HepG2 (cell line): ENCODE measurements around the gene FAM193A. TPM values are rescaled to one million over a fixed set of nuclear protein-coding genes. Genes with fewer than 3 reads are reported as not detected.

Source experiments
- ATAC-seq: fragments of 200-7000 bp; cut with Tn5 transposase; 3 replicates; pipeline ENCODE4 v1.9.1; 2020; ENCODE audit warnings: mild to moderate bottlenecking, moderate library complexity
- BruUV-seq: library from RNA; stranded (reverse); fragments of 400-500 nt; replicated peaks from 2 replicates; lab custom pipeline; 2021; lab: Mats Ljungman, UMichigan
- CTCF ChIA-PET: fragments of 300-600 bp; formaldehyde crosslinking; extraction: SDS; loops from one replicate; lab custom pipeline; 2021; ENCODE audit warnings: low total read pairs, inconsistent platforms, low intra/inter-chr PET ratio; lab: Yijun Ruan, JAX
- POLR2A ChIA-PET: fragments of 350-600 bp; sonication (Branson Sonifier 250); formaldehyde crosslinking; loops from one replicate; lab custom pipeline; 2020; ENCODE audit warnings: antibody characterized with exemption, inconsistent platforms; lab: Yijun Ruan, JAX
- DNase-seq: peaks from one replicate; pipeline ENCODE4 v3.0.0-alpha.2; 2015; ENCODE audit warnings: low spot score
- FAIRE-seq: peaks from 3 replicates; lab custom pipeline; 2011; peaks lifted over from hg19 to GRCh38; lab: Jason Lieb, UNC
- H2AFZ ChIP-seq: one replicate; pipeline ENCODE4 v1.6.1; 2011; ENCODE audit warnings: low read length, inconsistent platforms
- H3K27ac ChIP-seq: fragments of 300-600 bp; 3 replicates; pipeline ENCODE4 v1.8.0; 2011; ENCODE audit warnings: mixed run types, mild to moderate bottlenecking, mixed read lengths, low read length, inconsistent platforms; ENCODE audit not compliant: insufficient read depth; ENCODE audit errors: extremely low read length
- H3K27me3 ChIP-seq, 2 experiments: fragments of 200-600 bp in 1 of 2; 2 replicates in 1 of 2; 3 replicates in 1 of 2; pipeline versions ENCODE4 v1.6.0 to v1.8.0; 2011; ENCODE audit warnings: low read length in 2 of 2, mild to moderate bottlenecking in 2 of 2, moderate library complexity in 2 of 2, inconsistent platforms in 1 of 2; ENCODE audit not compliant: insufficient read depth in 2 of 2, control insufficient read depth in 1 of 2
- H3K36me3 ChIP-seq, 2 experiments: fragments of 200-600 bp in 1 of 2; replicated peaks in 1 of 2; 2 replicates in 1 of 2; 3 replicates in 1 of 2; pipeline versions ENCODE4 v1.5.1 to v1.8.0; 2011; ENCODE audit warnings: low read length in 2 of 2, inconsistent platforms in 1 of 2; ENCODE audit not compliant: insufficient read depth in 2 of 2, control insufficient read depth in 1 of 2
- H3K4me1 ChIP-seq: 2 replicates; pipeline ENCODE4 v1.5.1; 2012; ENCODE audit warnings: low read length, inconsistent platforms; ENCODE audit not compliant: insufficient read depth
- H3K4me2 ChIP-seq: 2 replicates; pipeline ENCODE4 v1.6.0; 2011; ENCODE audit warnings: low read depth, low read length, inconsistent platforms
- H3K4me3 ChIP-seq, 3 experiments: fragments of 200-600 bp in 1 of 3; sonication (generic), shearing (Covaris generic) in 1 of 3; replicated peaks in 1 of 3; 2 replicates each; pipeline ENCODE4 v1.5.1; 2011 to 2016; ENCODE audit warnings: low read length in 3 of 3, inconsistent platforms in 2 of 3, low read depth in 2 of 3, mild to moderate bottlenecking in 2 of 3, control low read depth in 1 of 3, mixed read lengths in 1 of 3; ENCODE audit not compliant: insufficient read depth in 1 of 3
- H3K79me2 ChIP-seq: one replicate; pipeline ENCODE4 v1.6.1; 2011; ENCODE audit warnings: low read length, inconsistent platforms; ENCODE audit not compliant: insufficient read depth
- H3K9ac ChIP-seq: 2 replicates; pipeline ENCODE4 v1.6.0; 2011; ENCODE audit warnings: mild to moderate bottlenecking, low read depth, low read length, inconsistent platforms; ENCODE audit not compliant: insufficient read depth
- H3K9me3 ChIP-seq: 2 replicates; pipeline ENCODE4 v1.5.1; 2012; ENCODE audit warnings: mild to moderate bottlenecking, low read length
- H4K20me1 ChIP-seq: 2 replicates; pipeline ENCODE4 v1.6.0; 2011; ENCODE audit warnings: inconsistent platforms, mild to moderate bottlenecking, low read length, moderate library complexity; ENCODE audit not compliant: insufficient read depth
- ATAD3A ChIP-seq: sonication (generic); formaldehyde crosslinking; IDR thresholded peaks from 2 replicates; pipeline ENCODE4 v1.4.0; 2020; ENCODE audit warnings: missing genetic modification reagents
- CHCHD3 ChIP-seq: sonication (generic); formaldehyde crosslinking; IDR thresholded peaks from 2 replicates; pipeline ENCODE4 v1.8.0; 2022; ENCODE audit warnings: mild to moderate bottlenecking, missing genetic modification reagents, moderate library complexity
- DR1 ChIP-seq: sonication (generic); formaldehyde crosslinking; IDR thresholded peaks from 2 replicates; pipeline ENCODE4 v1.8.0; 2021; ENCODE audit warnings: mild to moderate bottlenecking, missing genetic modification reagents, inconsistent platforms
- RAD51 ChIP-seq: fragments of 450-650 bp; IDR thresholded peaks from 2 replicates; pipeline ENCODE4 v1.6.1; 2016; ENCODE audit warnings: borderline replicate concordance
- SKI ChIP-seq: fragments of 450-650 bp; IDR thresholded peaks from one replicate; pipeline ENCODE4 v1.6.1; 2018; ENCODE audit warnings: mild to moderate bottlenecking; ENCODE audit not compliant: partially characterized antibody
- SMAD1 ChIP-seq: sonication (generic); formaldehyde crosslinking; IDR thresholded peaks from 2 replicates; pipeline ENCODE4 v1.4.0; 2020; ENCODE audit warnings: missing genetic modification reagents, low read depth, mild to moderate bottlenecking, borderline replicate concordance
- SP140L ChIP-seq: sonication (generic); formaldehyde crosslinking; IDR thresholded peaks from 2 replicates; pipeline ENCODE4 v1.4.0; 2020; ENCODE audit warnings: missing genetic modification reagents, borderline replicate concordance
- ZMAT3 ChIP-seq: sonication (generic); formaldehyde crosslinking; conservative IDR thresholded peaks from 2 replicates; pipeline ENCODE4 v1.7.0; 2021; ENCODE audit warnings: missing genetic modification reagents
- ZNF10 ChIP-seq: sonication (generic); formaldehyde crosslinking; IDR thresholded peaks from 2 replicates; pipeline ENCODE4 v1.4.0; 2020; ENCODE audit warnings: mild to moderate bottlenecking, low read depth, missing genetic modification reagents, borderline replicate concordance
- ZNF441 ChIP-seq: sonication (generic); formaldehyde crosslinking; IDR thresholded peaks from 2 replicates; pipeline ENCODE4 v1.7.0; 2021; ENCODE audit warnings: missing genetic modification reagents, borderline replicate concordance
- ZNF777 ChIP-seq: sonication (generic); formaldehyde crosslinking; IDR thresholded peaks from 2 replicates; pipeline ENCODE4 v1.4.0; 2020; ENCODE audit warnings: missing genetic modification reagents
- ZSCAN30 ChIP-seq: sonication (generic); formaldehyde crosslinking; IDR thresholded peaks from 2 replicates; pipeline ENCODE4 v1.5.0; 2020; ENCODE audit warnings: mild to moderate bottlenecking, missing genetic modification reagents
- WGBS: methylation state at CpG from one replicate; pipeline ENCODE4 v1.1.6; 2017; ENCODE audit warnings: low lambda C conversion rate; 5-methylcytosine and 5-hydroxymethylcytosine counted together
- in situ Hi-C: cut with HindIII; loops from 2 replicates; pipeline ENCODE4 v1.10.0; 2017; ENCODE audit warnings: low pct_unique_long_range_greater_than_20kb; ENCODE audit not compliant: extremely low pct_ligation_motif_present
- intact Hi-C: fragments of 100-400 bp; cut with micrococcal nuclease; formaldehyde crosslinking; loops from one replicate; pipeline ENCODE4 v1.10.0; 2022; ENCODE audit not compliant: unreplicated experiment
- polyA plus RNA-seq, 8 experiments: library from polyadenylated mRNA; depleted of rRNA in 3 of 8; stranded (reverse) in 7 of 8; unstranded in 1 of 8; fragments of >200 nt; fragmentation: Illumina TruSeq in 4 of 8; extraction: Trizol in 4 of 8; gene quantifications; 2 replicates each; pipeline versions ENCODE4 v1.2.1 to v1.2.3, GENCODE V29; 2011 to 2016; ENCODE audit warnings: low read depth in 4 of 8, missing spikeins in 1 of 8, mixed read lengths in 1 of 8; ENCODE audit not compliant: insufficient read depth in 1 of 8
- total RNA-seq, 5 experiments: library from RNA; depleted of rRNA; stranded (reverse); fragments of >200 nt; fragmentation: Illumina TruSeq; extraction: Trizol; gene quantifications; 2 replicates each; pipeline ENCODE4 v1.2.3, GENCODE V29; 2016; ENCODE audit warnings: low read depth in 1 of 5
- TF ChIP-seq, protein P1 (sequence below): sonication (generic); formaldehyde crosslinking; IDR thresholded peaks from 2 replicates; pipeline ENCODE4 v1.5.1; 2020; ENCODE audit warnings: missing genetic modification reagents, mild to moderate bottlenecking, borderline replicate concordance
- TF ChIP-seq, protein P2 (sequence below): sonication (generic); formaldehyde crosslinking; IDR thresholded peaks from 2 replicates; pipeline ENCODE4 v1.4.0; 2020; ENCODE audit warnings: low read depth, mild to moderate bottlenecking, missing genetic modification reagents
- TF ChIP-seq, protein P3 (sequence below): sonication (generic); formaldehyde crosslinking; IDR thresholded peaks from 2 replicates; pipeline ENCODE4 v1.4.0; 2020; ENCODE audit warnings: mild to moderate bottlenecking, missing genetic modification reagents
- TF ChIP-seq, protein P4 (sequence below): sonication (generic); formaldehyde crosslinking; IDR thresholded peaks from 2 replicates; pipeline ENCODE4 v1.8.1; 2023; ENCODE audit warnings: mild to moderate bottlenecking, missing genetic modification reagents, borderline replicate concordance

The FAM193A gene
- total and polyA plus RNA-seq, 2 of the 13 experiments (the other 11 are each of a cell fraction or from before 2014, with no cell fraction given), result 5.7 to 8.7 TPM

DNA sequence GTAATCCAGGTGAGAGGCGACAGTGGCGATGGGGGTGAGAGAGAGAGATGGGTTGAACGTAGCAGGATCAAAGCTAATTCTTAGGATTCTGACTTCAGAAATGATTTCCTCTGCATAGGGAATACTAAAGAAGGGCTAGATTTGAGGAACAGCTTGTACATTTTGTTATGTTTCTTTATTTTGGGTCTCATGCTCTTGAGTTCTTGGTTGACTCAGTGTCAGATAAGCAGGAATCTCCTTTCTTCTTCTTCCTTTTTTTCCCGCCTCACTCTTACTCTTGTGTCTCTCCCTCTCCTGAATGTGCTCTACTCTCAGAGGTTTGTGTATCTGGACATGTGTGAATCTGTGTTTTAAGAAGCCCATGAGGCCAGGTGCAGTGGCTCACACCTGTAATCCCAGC, 36.4 kb downstream of the FAM193A start:
- no peak overlapping the region for H3K9ac ChIP-seq
- no TSS peak for BruUV-seq
- peaks cover 4% of the 10 kb centered on the region in 2 experiments; a peak in 2 of 5 replicates for H3K36me3 ChIP-seq
- H3K79me2 ChIP-seq, result peaks cover 96% of the 10 kb centered on the region
- POLR2A ChIA-PET, result no interaction called here
- H3K4me2 ChIP-seq, result no peak overlapping the region
- TF ChIP-seq ZMAT3, result no peak
- TF ChIP-seq ZNF10 (CRISPR knock-in tag), result no peak
- TF ChIP-seq SP140L, result no peak
- TF ChIP-seq ZNF441 (CRISPR knock-in tag), result no peak
- no peak for TF ChIP-seq DR1 (CRISPR knock-in tag)
- TF ChIP-seq, protein P1, sequence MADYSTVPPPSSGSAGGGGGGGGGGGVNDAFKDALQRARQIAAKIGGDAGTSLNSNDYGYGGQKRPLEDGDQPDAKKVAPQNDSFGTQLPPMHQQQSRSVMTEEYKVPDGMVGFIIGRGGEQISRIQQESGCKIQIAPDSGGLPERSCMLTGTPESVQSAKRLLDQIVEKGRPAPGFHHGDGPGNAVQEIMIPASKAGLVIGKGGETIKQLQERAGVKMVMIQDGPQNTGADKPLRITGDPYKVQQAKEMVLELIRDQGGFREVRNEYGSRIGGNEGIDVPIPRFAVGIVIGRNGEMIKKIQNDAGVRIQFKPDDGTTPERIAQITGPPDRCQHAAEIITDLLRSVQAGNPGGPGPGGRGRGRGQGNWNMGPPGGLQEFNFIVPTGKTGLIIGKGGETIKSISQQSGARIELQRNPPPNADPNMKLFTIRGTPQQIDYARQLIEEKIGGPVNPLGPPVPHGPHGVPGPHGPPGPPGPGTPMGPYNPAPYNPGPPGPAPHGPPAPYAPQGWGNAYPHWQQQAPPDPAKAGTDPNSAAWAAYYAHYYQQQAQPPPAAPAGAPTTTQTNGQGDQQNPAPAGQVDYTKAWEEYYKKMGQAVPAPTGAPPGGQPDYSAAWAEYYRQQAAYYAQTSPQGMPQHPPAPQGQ (CRISPR knock-in tag), result no peak
- no peak for TF ChIP-seq ZSCAN30 (CRISPR knock-in tag)
- no peak for TF ChIP-seq ATAD3A (CRISPR knock-in tag)
- TF ChIP-seq CHCHD3, result no peak
- TF ChIP-seq SKI, result no peak
- TF ChIP-seq, protein P2, sequence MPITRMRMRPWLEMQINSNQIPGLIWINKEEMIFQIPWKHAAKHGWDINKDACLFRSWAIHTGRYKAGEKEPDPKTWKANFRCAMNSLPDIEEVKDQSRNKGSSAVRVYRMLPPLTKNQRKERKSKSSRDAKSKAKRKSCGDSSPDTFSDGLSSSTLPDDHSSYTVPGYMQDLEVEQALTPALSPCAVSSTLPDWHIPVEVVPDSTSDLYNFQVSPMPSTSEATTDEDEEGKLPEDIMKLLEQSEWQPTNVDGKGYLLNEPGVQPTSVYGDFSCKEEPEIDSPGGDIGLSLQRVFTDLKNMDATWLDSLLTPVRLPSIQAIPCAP (CRISPR knock-in tag), result no peak
- TF ChIP-seq, protein P3, sequence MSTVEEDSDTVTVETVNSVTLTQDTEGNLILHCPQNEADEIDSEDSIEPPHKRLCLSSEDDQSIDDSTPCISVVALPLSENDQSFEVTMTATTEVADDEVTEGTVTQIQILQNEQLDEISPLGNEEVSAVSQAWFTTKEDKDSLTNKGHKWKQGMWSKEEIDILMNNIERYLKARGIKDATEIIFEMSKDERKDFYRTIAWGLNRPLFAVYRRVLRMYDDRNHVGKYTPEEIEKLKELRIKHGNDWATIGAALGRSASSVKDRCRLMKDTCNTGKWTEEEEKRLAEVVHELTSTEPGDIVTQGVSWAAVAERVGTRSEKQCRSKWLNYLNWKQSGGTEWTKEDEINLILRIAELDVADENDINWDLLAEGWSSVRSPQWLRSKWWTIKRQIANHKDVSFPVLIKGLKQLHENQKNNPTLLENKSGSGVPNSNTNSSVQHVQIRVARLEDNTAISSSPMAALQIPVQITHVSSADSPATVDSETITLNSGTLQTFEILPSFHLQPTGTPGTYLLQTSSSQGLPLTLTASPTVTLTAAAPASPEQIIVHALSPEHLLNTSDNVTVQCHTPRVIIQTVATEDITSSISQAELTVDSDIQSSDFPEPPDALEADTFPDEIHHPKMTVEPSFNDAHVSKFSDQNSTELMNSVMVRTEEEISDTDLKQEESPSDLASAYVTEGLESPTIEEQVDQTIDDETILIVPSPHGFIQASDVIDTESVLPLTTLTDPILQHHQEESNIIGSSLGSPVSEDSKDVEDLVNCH (CRISPR knock-in tag), result no peak
- TF ChIP-seq RAD51, result no peak
- no peak for TF ChIP-seq ZNF777 (CRISPR knock-in tag)
- TF ChIP-seq, protein P4, sequence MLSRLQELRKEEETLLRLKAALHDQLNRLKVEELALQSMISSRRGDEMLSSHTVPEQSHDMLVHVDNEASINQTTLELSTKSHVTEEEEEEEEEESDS (CRISPR knock-in tag), result no peak
- TF ChIP-seq SMAD1 (CRISPR knock-in tag), result no peak
- TF ChIP-seq, all 625 proteins: peak for 0
- FAIRE-seq (no peak), DNase-seq (no peak), ATAC-seq (no peak)
- WGBS, result 95% methylated on average over 4 of the region's 4 CpGs
- no peak overlapping the region for H3K27ac ChIP-seq
- H4K20me1 ChIP-seq, result peaks cover 55% of the 10 kb centered on the region
- intact Hi-C loops (no loop called here), in situ Hi-C loops (no loop called here)
- peaks cover 45% of the 10 kb centered on the region for H3K4me1 ChIP-seq
- no peak overlapping the region for H2AFZ ChIP-seq
- H3K9me3 ChIP-seq, result no peaks in the 10 kb centered on the region
- no peaks in the 10 kb centered on the region for H3K27me3 ChIP-seq
- CTCF ChIA-PET, result no interaction called here
- no peak overlapping the region for H3K4me3 ChIP-seq
